Transverse colon (tissue), 4 donors: Measurements from ENCODE around the gene TMEM178B. TPM values are rescaled to one million over a fixed set of nuclear protein-coding genes. Genes with fewer than 3 reads are reported as not detected.

ENCODE experiments used
- DNase-seq: peaks from one replicate; pipeline ENCODE4 v3.0.0-alpha.2; 2019
- H3K27ac ChIP-seq, 4 donors: fragments of 200-600 bp; sonication (generic); 2 replicates each; pipeline ENCODE4 v1.5.1; 2016 to 2018; ENCODE audit warnings: inconsistent platforms in 4 of 4
- H3K27me3 ChIP-seq: fragments of 200-600 bp; sonication (generic); 2 replicates; pipeline ENCODE4 v1.5.1; 2017; ENCODE audit warnings: inconsistent platforms
- H3K36me3 ChIP-seq, 4 donors: fragments of 200-600 bp; sonication (generic); 2 replicates each; pipeline ENCODE4 v1.5.1; 2017 to 2019; ENCODE audit warnings: inconsistent platforms in 4 of 4
- H3K4me1 ChIP-seq, 4 donors: fragments of 200-600 bp; sonication (generic); 2 replicates each; pipeline ENCODE4 v1.5.1; 2017 to 2020; ENCODE audit warnings: inconsistent platforms in 4 of 4
- H3K4me3 ChIP-seq, 4 donors: fragments of 200-600 bp; sonication (generic); 1 replicate in 1 of 4; 2 replicates in 3 of 4; pipeline versions ENCODE4 v1.5.1 to v1.6.1; 2017 to 2019; ENCODE audit warnings: inconsistent platforms in 4 of 4
- H3K9me3 ChIP-seq, 2 donors: fragments of 200-600 bp; sonication (generic); 2 replicates each; pipeline ENCODE4 v1.5.1; 2017 to 2019; ENCODE audit warnings: inconsistent platforms in 2 of 2
- EP300 ChIP-seq: sonication (generic); formaldehyde crosslinking; IDR thresholded peaks from one replicate; pipeline ENCODE4 v1.6.1; 2017; ENCODE audit warnings: antibody characterized with exemption, low read depth
- POLR2A ChIP-seq: fragments of 450-650 bp; IDR thresholded peaks from one replicate; pipeline ENCODE4 v1.6.1; 2016; ENCODE audit warnings: antibody characterized with exemption, mild to moderate bottlenecking, moderate library complexity
- POLR2AphosphoS5 ChIP-seq, 3 donors: sonication (generic); formaldehyde crosslinking; IDR thresholded peaks; one replicate each; pipeline ENCODE4 v1.6.1; 2016; ENCODE audit warnings: antibody characterized with exemption in 3 of 3
- WGBS, 2 donors: methylation state at CpG; one replicate each; pipeline ENCODE4 v1.1.5; 2018; ENCODE audit warnings: low coverage in 1 of 2; 5-methylcytosine and 5-hydroxymethylcytosine counted together
- in situ Hi-C, 4 donors: fragments of 200-750 bp; cut with MboI; loops; one replicate each; pipeline versions ENCODE4 v1.15.0 to v1.15.1; 2017; ENCODE audit warnings: low sequenced_read_pairs in 3 of 4, low pct_ligation_motif_present in 1 of 4, low pct_unique_long_range_greater_than_20kb in 1 of 4
- intact Hi-C: fragments of 100-400 bp; cut with DNase I; formaldehyde crosslinking; loops from one replicate; pipeline ENCODE4 v1.15.1; 2023; ENCODE audit warnings: low total_unique reads
- total RNA-seq, 4 donors: library from RNA; depleted of rRNA; stranded (reverse); fragments of >200 nt; gene quantifications; one replicate each; pipeline ENCODE4 v1.1.0, GENCODE V29; 2016
- TF ChIP-seq, protein P1 (sequence below), 5 experiments: fragments of 200-600 bp in 3 of 5; fragments of 450-650 bp in 2 of 5; sonication (generic) in 3 of 5; IDR thresholded peaks; 1 replicate in 2 of 5; 2 replicates in 3 of 5; pipeline ENCODE4 v1.5.1; 2016 to 2017; ENCODE audit warnings: antibody characterized with exemption in 5 of 5, inconsistent platforms in 3 of 5, mild to moderate bottlenecking in 2 of 5, moderate library complexity in 1 of 5

TMEM178B gene
- total RNA-seq, 4 donors from 2014 or later = 0.32 to 0.82 (median 0.39) TPM

GRCh38 chr7:141128931-141129330 is 55.1 kb downstream of the TMEM178B start:
- H3K27ac ChIP-seq = no peak overlapping the region
- H3K36me3 ChIP-seq = no peaks in the 10 kb centered on the region
- no peaks in the 10 kb centered on the region for H3K9me3 ChIP-seq
- H3K4me3 ChIP-seq = no peak overlapping the region
- TF ChIP-seq, protein P1, sequence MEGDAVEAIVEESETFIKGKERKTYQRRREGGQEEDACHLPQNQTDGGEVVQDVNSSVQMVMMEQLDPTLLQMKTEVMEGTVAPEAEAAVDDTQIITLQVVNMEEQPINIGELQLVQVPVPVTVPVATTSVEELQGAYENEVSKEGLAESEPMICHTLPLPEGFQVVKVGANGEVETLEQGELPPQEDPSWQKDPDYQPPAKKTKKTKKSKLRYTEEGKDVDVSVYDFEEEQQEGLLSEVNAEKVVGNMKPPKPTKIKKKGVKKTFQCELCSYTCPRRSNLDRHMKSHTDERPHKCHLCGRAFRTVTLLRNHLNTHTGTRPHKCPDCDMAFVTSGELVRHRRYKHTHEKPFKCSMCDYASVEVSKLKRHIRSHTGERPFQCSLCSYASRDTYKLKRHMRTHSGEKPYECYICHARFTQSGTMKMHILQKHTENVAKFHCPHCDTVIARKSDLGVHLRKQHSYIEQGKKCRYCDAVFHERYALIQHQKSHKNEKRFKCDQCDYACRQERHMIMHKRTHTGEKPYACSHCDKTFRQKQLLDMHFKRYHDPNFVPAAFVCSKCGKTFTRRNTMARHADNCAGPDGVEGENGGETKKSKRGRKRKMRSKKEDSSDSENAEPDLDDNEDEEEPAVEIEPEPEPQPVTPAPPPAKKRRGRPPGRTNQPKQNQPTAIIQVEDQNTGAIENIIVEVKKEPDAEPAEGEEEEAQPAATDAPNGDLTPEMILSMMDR (IDR thresholded peaks at IDR 0.05) = no peak
- TF ChIP-seq POLR2A (no peak), EP300 (no peak), POLR2AphosphoS5 (IDR thresholded peaks at IDR 0.05) (no peak)
- no peaks in the 10 kb centered on the region for H3K4me1 ChIP-seq
- H3K27me3 ChIP-seq = no peaks in the 10 kb centered on the region
- in situ Hi-C loops = no loop called here
- intact Hi-C loops = no loop called here
- DNase-seq = no peak
- WGBS, 2 donors = 67% methylated on average over 2 of the region's 2 CpGs; no CpG with 5 or more reads in 1 of the 2 donors

DNA sequence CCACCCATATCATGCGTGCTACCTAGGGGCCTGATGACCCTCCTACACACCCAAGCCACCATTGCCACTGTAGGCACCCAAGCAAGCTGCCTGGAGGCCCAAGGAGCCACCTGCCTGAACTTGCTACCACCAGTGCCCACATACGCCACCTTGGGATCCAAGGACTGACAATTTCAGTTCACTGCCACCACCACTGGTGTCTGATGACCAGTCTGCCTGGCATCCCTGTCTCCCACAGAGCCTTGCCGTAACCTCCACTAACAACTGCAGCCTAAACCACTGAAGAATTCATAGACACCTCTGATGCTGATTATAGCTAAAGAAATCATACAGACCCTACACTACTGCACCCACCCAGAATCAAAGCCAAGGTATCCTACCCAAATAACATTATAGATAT is 58.8 kb downstream of the TMEM178B start:
- H3K4me3 ChIP-seq = no peak overlapping the region
- TF ChIP-seq EP300 = no peak
- no peak for TF ChIP-seq POLR2AphosphoS5 (IDR thresholded peaks at IDR 0.05)
- no peak for TF ChIP-seq POLR2A
- TF ChIP-seq, protein P1 (IDR thresholded peaks at IDR 0.05) = no peak
- H3K27ac ChIP-seq = no peak overlapping the region
- H3K27me3 ChIP-seq = no peaks in the 10 kb centered on the region
- DNase-seq = no peak
- intact Hi-C loops (no loop called here), in situ Hi-C loops (no loop called here)
- no peaks in the 10 kb centered on the region for H3K9me3 ChIP-seq
- no peaks in the 10 kb centered on the region for H3K36me3 ChIP-seq
- WGBS, 2 donors = 79% methylated on average over 3 of the region's 3 CpGs; no CpG with 5 or more reads in 1 of the 2 donors
- H3K4me1 ChIP-seq = no peaks in the 10 kb centered on the region

GRCh38 chr7:141133646-141134045 is 59.8 kb downstream of the TMEM178B start:
- 90 to 100% methylated on average over 1 of the region's 1 CpG for WGBS, 2 donors
- in situ Hi-C loops = no loop called here
- DNase-seq = no peak
- intact Hi-C loops = no loop called here
- Histone ChIP-seq H3K4me3 (no peak overlapping the region), H3K27ac (no peak overlapping the region), H3K27me3 (no peaks in the 10 kb centered on the region), H3K36me3 (no peaks in the 10 kb centered on the region), H3K9me3 (no peaks in the 10 kb centered on the region), H3K4me1 (no peaks in the 10 kb centered on the region)
- no peak for TF ChIP-seq POLR2AphosphoS5 (IDR thresholded peaks at IDR 0.05)
- TF ChIP-seq EP300 = no peak
- TF ChIP-seq, protein P1 (IDR thresholded peaks at IDR 0.05) = no peak
- TF ChIP-seq POLR2A = no peak

- no peaks in the 10 kb centered on the region for H3K4me1 ChIP-seq
- no peak overlapping the region for H3K27ac ChIP-seq
- H3K36me3 ChIP-seq = no peaks in the 10 kb centered on the region
- intact Hi-C loops (no loop called here), in situ Hi-C loops (no loop called here)
- no peak overlapping the region for H3K4me3 ChIP-seq
- no peaks in the 10 kb centered on the region for H3K27me3 ChIP-seq
- TF ChIP-seq POLR2AphosphoS5 (IDR thresholded peaks at IDR 0.05) (no peak), POLR2A (no peak), EP300 (no peak)
- TF ChIP-seq, protein P1 (IDR thresholded peaks at IDR 0.05) = no peak
- DNase-seq = no peak
- 95 to 100% methylated on average over 2 of the region's 2 CpGs for WGBS, 2 donors
- no peaks in the 10 kb centered on the region for H3K9me3 ChIP-seq
These were observed 68.2 kb downstream of the TMEM178B start for GRCh38 chr7:141142058-141142457.
